ENCODE results near the gene MGAT3.
"Not testable (repeated sequence)": the region's sequence is repeated elsewhere in the genome, so short reads cannot be mapped to it uniquely, and the experiment has no call there.

MGAT3 gene

DNA sequence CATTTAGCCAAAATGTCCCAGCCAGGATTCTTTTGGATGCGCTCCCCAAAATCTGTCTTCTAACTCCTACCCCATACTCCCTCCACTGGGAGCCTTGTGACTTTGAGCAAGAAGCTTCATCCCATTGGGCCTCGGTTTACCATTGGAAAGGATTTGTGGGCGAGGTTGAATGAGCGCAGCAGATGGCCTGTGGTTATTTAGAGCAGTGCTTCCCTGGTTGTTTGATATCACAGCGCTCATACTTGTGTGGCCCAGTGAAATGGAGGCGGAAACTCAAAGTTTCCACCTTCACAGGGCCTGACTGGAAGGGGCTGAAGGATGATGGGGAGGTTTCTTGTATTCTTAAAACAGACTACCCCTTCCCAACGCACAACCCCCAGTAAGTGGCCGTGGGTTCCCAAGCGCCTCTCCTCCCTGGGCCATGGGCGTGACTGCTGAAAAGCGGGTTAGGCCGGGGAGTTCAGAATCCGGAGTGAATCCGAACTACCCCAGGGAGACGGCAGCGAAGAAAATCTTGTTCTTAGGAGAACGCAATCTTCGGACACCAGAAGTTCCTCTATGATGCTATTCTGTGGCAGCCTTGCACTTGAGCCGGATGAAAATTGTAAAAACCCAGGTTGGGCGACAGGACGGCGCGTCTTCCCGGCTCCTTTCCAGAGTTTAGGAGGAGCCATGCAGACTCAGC lies 62.3 kb downstream of the MGAT3 start:
- peak; percentile 37 for DNase-seq

DNA sequence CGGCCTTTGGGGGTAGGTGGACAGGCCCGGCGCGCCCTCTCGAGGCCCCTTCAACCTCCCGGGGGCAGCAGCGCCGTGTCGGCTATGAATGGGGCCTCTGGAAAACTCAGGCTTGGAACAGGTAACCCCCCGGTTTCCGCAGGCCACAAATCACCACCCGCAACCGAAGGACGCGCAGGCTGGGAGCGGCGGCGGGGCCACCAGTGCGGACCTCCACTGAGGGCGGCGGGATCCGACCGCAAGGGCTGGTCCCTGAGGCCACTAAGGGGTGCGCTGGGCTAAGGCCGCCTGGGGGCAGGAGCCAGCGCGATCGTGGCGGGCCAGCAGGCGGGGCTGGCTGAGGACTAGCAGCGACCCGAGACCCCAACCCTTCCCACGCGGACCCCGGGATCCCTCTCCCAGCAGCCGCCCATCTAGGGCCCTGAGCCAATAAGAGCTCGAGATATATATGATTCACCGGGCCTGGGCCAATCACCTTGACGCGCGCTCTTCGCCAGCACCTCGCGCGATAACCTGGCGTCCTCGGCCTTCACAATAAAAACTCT lies 62.9 kb downstream of the MGAT3 start:
- DNase-seq, result peak; percentile 98

DNA sequence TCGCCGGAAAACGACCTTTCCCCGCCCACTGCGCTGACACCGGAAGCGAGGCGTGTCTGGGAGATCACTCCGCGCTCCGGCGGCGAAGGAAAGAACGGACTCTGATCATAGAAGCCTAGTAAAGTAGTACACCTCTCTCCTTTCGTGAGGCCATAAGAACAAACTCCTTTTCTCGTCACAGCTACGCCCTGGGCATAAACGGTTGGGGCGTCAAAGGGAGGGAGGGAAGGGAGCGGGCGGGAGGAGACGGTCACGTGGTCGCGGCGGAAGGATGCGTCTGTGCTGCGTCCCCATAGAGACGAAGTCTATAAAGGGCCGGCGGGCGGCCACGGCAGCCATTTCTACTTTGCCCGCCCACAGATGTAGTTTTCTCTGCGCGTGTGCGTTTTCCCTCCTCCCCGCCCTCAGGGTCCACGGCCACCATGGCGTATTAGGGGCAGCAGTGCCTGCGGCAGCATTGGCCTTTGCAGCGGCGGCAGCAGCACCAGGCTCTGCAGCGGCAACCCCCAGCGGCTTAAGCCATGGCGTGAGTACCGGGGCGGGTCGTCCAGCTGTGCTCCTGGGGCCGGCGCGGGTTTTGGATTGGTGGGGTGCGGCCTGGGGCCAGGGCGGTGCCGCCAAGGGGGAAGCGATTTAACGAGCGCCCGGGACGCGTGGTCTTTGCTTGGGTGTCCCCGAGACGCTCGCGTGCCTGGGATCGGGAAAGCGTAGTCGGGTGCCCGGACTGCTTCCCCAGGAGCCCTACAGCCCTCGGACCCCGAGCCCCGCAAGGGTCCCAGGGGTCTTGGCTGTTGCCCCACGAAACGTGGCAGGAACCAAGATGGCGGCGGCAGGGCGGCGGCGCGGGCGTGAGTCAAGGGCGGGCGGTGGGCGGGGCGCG lies 63.7 kb downstream of the MGAT3 start, which contains the start of gene ATF4:
Gene ATF4, plus strand, starts transcription at position 337 of the 880 bp plus-strand sequence. CDS start 884 bp downstream, outside the sequence.
- DNase-seq, result peak; percentile 47

DNA sequence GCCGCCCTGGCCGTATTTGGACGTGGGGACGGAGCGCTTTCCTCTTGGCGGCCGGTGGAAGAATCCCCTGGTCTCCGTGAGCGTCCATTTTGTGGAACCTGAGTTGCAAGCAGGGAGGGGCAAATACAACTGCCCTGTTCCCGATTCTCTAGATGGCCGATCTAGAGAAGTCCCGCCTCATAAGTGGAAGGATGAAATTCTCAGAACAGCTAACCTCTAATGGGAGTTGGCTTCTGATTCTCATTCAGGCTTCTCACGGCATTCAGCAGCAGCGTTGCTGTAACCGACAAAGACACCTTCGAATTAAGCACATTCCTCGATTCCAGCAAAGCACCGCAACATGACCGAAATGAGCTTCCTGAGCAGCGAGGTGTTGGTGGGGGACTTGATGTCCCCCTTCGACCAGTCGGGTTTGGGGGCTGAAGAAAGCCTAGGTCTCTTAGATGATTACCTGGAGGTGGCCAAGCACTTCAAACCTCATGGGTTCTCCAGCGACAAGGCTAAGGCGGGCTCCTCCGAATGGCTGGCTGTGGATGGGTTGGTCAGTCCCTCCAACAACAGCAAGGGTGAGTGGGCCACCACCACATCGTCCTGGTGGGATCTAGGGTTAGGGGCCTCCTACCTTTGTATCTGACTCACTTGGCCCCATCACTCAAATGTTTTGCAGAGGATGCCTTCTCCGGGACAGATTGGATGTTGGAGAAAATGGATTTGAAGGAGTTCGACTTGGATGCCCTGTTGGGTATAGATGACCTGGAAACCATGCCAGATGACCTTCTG lies 64.5 kb downstream of the MGAT3 start:
- not testable (repeated sequence) for DNase-seq

DNA sequence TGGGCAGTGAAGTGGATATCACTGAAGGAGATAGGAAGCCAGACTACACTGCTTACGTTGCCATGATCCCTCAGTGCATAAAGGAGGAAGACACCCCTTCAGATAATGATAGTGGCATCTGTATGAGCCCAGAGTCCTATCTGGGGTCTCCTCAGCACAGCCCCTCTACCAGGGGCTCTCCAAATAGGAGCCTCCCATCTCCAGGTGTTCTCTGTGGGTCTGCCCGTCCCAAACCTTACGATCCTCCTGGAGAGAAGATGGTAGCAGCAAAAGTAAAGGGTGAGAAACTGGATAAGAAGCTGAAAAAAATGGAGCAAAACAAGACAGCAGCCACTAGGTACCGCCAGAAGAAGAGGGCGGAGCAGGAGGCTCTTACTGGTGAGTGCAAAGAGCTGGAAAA lies 65.3 kb downstream of the MGAT3 start:
- not testable (repeated sequence) for DNase-seq

DNA sequence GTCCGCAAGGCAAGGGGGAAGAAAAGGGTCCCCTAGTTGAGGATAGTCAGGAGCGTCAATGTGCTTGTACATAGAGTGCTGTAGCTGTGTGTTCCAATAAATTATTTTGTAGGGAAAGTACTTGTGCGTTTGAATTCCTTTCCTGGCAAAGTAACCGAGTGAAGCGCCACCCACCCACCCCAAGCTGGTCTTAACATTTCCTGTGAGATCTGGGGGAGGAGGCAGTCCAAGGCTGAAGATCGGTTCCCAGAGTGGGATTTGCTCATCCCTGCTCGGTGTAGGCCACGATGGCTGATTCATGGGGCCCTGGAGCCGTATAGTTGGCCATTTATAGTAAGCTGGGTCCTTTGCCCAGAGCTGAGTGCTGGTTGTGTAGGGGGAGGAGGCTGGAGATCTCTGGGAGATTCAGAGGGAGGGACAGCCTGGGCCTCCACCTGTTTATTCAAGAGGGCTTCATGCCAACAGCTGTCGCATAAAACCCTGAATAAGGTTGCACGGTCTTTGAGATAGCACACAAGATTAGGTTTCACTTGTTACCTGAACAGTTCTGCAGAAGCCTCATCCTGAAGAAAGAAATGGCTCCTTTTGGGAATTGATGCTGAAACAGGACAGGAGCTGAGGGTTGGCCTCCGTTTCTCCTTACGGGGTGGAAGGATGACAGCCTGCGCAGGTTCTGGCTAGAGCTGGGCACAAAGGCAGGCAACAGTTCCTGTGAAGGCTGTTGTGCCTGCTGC lies 65.9 kb downstream of the MGAT3 start:
- peak; percentile 37 for DNase-seq

DNA sequence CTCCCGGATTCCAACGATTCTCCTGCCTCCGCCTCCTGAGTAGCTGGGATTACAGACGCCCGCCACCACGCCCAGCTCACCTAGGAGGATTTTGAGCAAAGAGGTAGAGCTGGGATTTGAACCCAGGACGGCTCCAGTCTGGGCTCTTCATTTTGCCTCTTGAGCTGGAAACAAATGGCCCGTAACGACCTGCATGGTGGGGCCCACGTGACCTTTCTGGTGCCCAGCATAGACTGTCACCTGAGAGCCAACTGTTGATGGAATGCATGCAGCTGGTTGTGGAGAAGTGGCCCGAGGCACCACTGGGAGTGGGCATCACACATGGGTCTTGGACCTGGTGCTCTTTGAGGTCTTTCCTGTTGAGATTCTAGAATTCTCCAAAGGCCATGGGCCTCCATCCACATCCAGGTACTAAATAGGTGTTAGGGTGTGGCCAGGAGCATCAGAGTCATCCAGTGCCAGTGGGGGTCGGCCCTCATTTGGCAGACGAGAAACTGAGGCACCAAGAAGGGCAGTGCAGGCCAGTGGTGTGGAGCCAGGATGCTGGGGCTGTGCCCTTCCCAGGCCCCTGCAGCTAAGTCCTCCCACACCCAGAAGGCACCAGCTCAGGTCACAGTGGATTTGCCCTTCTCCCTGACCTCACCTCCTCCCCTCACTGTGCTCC lies 67.4 kb downstream of the MGAT3 start:
- no peak for DNase-seq

DNA sequence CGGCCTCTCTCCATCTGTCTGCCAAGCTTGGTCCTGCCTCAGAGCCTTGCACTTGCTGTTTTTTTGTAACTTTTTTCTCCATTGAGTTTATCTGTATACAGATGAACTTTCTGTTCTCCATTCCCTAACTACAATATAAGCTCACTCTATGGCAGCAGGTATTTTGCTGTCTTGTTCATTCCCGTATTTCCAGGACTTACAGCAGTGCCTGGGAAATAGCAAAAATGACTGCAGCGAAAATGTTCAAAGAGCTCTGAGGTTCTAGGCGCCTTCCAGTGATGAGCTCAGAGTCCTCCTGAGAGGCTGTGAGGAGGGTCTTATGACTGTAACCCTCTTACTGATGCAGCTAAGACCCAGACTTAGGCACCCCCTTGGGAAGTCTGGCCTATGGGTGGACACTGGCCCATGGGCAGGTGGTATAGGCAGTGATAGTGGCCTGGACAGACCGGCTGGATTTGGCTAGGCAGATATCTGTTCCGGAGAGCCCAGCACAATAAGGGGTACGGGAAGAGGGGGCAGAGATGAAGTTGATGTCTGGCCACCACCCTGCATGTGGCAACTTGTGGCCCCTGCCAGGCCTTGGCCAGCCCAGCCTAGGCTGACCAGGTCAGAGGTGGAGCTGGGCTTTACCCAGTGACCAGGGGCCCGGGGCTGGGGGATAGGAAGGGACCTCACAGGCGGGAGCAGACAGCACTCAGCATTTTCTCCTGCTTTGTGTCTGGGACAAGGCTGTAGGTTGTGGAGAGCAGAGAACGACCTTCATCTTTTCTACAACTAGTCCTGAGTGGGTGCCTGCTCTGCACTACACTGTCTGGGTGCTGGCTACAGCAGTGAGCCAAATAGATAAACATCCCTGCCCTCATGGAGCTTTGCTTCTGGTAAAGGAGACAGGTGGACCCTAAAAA lies 68.2 kb downstream of the MGAT3 start:
- DNase-seq, result no peak

DNA sequence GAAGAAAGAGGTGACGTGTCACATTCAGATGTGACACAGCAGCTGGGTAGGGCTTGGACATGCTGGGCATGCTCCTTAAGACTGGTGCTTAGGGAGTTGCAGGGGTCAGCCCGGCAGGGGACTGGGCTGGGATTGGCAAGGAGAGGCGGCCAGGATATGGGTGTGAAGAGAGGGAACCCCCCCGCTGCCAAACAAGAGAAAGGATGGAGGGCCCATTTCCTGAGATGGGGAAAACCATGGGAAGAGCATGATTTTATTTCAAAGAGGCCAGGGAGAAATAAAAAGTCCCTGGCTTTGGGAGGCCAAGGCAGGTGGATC lies 68.8 kb downstream of the MGAT3 start:
- DNase-seq, result no peak

DNA sequence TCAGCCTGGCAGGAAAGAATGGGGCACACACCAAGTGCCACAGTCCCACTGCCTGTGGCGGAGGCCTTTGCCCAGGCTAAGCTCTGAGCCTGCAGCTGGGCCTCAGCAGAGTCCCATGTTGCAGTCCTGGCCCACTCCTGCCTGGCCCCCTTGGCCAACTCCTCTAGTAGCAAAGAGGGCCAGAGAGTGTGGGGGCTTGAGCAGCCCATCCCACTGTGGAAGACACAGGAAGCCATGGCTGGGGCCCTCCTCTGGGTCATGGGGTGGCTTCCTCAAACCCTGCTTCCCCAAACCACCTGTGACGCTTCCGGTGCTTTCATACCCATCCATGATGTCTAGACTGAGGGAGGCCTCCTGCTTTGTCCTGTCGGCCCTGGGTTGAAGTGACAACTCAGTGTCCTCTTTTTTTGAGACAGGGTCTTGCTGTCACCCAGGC lies 69.9 kb downstream of the MGAT3 start:
- no peak for DNase-seq

DNA sequence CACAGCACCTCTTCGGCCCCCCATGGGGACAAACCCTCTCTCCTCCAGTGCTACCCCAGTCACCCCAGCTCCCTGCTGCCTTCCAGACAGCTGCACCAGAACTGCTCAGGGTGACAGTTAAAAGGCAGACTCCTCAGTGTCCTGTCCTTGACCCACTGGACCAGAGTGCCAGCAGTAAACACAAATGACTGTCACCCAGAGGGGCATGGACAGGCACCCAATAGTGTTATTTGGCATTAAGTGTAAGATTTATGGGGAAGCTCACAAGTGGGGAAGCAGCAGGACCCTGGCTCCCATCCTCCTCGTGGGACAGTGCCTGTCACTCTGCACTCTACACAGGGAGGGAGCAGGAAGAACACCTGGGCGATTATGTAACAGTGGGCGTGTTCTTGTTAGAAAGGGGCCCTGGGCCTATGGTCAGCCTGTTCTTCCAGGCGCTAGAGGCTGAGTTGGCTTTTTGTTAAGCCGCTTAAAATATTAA lies 70.7 kb downstream of the MGAT3 start:
- no peak for DNase-seq

DNA sequence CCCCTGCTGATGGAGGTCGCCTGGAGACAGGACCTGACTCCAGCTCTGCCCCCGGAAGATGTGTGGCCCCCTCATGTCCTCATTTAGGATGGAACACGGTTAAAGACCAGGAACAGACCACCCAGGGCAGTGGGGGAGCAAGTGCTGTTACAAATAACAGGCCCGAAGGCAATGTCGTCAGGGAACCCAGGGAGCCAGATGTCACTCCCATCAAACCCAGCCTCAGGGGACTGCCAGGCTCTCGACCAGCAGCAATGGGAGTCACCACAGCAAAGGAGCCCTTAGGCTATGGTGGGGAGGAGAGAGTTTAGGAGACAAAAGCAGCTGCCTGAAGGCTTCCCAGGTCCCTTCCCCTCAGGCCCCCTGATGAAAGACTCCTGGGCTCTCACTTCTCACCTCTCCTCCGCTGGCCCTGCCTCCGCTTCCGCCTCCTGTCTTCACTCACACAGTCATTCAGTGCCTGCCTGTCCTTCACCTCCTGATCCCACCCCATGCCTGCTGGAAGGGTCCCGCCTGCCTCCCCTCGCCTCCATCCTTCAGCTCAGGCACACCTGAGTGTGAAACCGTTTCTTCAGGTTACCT lies 71.4 kb downstream of the MGAT3 start:
- DNase-seq, result peak; percentile 54

DNA sequence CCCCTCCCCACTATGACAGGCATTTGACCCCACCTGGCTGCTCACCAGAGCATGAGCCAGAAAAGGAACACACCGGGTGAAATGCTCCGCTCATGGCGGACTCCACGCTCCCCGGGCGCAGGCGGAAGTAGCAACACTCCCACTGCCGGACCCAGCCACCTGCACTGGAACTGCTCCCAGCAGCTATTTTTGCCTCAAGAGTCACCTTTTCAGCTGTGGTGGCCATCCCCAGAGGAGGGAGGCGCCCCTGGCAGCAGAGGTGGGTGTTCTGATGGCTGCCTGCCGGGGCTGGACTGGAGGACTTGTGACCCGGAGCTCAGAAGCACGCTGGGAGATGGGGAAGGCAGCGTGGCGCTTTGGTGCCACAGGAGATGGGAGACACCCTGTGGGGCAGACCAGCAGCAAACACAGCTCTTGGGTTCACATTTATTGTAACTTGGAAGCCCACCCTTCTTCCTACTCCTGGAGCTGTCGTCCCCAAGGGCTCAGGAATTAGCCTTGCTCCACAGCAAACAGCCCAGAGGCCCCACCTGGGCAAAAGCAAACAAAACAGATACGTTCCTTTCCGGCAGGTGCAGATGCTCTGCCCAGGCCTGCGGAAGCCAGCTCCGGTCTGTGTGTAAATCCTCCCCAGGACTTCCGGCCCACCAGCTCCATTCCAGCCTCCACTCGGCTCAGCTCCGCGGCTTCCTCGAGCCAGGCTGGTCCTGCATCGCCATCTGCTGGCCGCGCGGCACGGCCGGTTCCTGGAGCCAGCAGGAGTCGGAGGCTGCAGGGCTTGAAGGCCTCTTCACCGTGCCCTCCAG lies 72.1 kb downstream of the MGAT3 start:
- peak; percentile 94 for DNase-seq

DNA sequence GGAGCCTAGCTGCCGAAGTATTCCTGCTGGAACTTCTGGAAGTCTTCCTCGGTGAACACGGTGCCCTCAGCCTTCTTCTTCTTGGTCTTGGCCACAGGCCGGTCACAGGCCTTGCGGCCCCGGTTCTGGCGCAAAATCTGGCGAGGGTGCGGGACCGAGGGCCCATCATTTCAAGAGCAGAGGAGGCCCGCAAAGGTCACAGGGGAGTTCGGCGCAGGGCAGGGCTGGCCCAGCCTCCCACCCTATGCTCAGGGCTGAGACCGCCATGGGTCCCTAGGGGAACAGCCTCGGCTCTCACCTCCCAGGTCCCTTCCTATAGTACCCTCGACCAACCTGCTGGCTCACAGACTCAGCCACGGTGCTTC lies 72.7 kb downstream of the MGAT3 start:
- no peak for DNase-seq

DNA sequence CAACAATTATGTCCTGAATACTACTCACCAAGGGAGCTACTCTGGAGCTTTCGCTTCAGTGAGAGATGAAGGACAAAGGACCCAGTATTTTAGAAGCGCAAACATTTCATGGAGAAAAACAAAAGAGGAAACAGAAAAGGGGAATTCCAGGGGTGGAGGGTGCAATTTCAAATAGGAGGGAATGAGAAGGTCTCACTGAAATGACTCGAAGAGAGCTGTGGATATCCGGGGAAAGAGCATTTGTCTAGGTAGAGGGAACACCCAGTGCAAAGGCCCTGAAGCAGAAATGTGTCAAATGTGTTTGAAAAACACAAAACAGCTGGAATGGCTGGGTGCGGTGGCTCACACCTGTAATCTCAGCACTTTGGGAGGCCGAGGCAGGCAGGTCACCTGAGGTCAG lies 73.3 kb downstream of the MGAT3 start:
- DNase-seq, result no peak

DNA sequence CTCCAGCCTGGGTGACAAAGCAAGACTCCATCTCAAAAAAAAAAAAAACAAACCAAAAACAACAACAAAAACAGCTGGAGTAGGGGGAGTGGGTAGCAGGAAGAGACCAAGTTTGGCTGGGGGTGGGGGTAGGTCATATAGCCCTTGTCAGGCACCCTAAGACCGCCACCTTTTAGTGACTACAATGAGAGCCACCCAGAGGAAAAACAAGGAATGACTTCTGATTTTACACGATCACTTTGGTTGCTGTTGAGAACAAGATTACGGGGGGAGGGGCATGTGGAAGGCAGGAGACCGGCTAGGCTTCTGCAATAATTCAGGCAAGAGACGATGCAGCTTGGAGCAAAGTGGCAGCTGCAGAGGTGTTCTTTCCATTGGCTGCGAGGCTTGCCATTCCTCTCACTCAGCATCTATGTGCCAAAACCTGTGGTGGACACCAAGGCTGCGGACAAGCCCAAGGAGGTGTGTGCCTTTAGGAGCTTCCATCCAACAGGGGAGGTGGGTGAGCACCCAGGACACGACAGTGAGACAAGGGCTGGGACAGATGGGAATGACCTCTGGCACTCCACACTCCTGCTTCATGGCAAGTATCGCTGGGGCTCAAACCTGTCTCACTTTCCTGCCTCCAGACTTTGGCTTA lies 74.0 kb downstream of the MGAT3 start:
- DNase-seq, result no peak

DNA sequence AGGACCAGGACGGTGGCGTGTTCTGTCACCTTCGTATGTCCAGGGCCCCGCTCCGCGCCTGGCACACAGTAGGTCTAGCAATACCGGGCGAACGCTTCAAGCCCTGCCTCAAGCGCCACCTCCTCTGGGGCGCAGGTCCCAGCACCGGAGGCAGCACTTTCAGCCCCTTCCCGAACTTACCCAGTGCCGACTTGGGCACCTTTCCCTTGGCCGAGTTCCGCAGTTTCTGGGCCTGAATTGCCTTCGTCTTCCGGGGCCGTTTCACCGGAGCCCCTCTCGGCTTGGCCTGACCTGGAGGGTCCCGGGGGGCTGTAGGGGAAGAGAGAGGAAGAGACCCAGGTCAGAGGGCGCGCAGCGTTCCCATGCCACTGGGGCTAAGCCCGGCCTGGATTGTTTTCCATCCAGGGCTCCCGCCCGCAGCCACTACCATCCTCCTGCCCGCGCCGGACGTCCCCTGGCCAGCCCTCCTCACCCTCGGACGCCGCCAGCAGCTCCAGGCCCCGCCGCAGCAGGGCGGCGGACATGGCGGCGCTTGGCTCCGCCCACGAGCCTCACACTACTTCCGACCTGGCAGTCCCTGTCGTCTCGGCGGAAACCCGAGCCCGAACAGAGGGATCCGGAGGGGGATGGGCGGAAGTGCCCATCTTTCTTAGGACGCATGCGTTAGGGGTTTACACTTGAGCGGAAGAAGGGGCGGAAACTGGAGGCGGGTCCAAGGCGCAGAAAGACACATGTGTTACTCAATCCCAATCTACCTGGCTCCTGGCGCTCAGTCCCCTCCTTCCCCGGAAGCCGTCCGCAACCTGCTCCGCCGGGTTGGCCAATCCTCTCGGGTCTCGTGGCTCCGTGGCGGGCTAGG lies 75.6 kb downstream of the MGAT3 start, which contains the start of gene RPS19BP1:
Gene RPS19BP1, minus strand, starts transcription at position 534 of the 859 bp plus-strand sequence. Its CDS starts 10 bp downstream, at position 524.
- DNase-seq, result peak; percentile 98

DNA sequence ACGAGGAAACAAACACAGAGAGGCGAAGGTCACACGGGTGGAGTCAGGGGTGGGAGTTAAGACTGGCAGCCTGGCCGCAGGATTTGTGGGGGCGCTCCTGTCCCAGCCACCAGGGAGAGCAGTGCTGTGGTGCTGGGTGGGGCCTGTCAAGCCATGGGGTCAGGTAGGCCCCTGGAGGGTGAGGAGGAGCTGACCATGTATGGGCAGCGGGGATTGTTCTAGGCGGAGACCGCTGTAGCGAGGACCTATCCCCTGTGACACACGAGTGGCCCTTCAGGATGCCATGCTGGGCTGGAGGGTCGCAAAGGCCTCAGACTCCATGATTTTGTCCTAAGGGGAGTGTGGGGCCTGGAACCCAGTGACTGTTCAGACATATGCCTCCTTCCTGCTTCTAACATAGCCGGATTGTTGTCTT lies 77.3 kb downstream of the MGAT3 start:
- no peak for DNase-seq
